CD14-positive monocyte (primary cell): ENCODE results near the gene CDH23. TPM values are rescaled to one million over a fixed set of nuclear protein-coding genes. Genes with fewer than 3 reads are reported as not detected.
A peak's percentile ranks its signal among the peaks of the same experiment; 100 is the strongest.

ENCODE experiments used
- DNase-seq, 3 donors: peaks; one replicate each; pipeline ENCODE4 v3.0.0-alpha.2; 2011 to 2022
- H2AFZ ChIP-seq: 2 replicates; pipeline ENCODE4 v1.6.0; 2012; ENCODE audit warnings: mild to moderate bottlenecking, low read depth, low read length, inconsistent platforms; ENCODE audit not compliant: insufficient read depth, poor library complexity, severe bottlenecking
- H3K27ac ChIP-seq, 2 donors: 1 replicate in 1 of 2; 2 replicates in 1 of 2; pipeline ENCODE4 v1.5.1; 2012 to 2013; ENCODE audit warnings: low read length in 2 of 2, control low read depth in 1 of 2, inconsistent platforms in 1 of 2, low read depth in 1 of 2, mild to moderate bottlenecking in 1 of 2
- H3K27me3 ChIP-seq, 2 donors: one replicate each; pipeline versions ENCODE4 v1.6.0 to v1.6.1; 2011 to 2013; ENCODE audit warnings: low read length in 2 of 2; ENCODE audit not compliant: control insufficient read depth in 2 of 2, insufficient read depth in 2 of 2
- H3K36me3 ChIP-seq, 2 donors: replicated peaks in 1 of 2; 1 replicate in 1 of 2; 2 replicates in 1 of 2; pipeline versions ENCODE4 v1.5.1 to v1.6.1; 2012 to 2013; ENCODE audit warnings: low read length in 2 of 2, control low read depth in 1 of 2, inconsistent platforms in 1 of 2, mild to moderate bottlenecking in 1 of 2; ENCODE audit not compliant: insufficient read depth in 2 of 2, control insufficient read depth in 1 of 2
- H3K4me1 ChIP-seq, 2 donors: 1 replicate in 1 of 2; 2 replicates in 1 of 2; pipeline versions ENCODE4 v1.5.1 to v1.6.1; 2012 to 2013; ENCODE audit warnings: low read length in 2 of 2, control low read depth in 1 of 2, inconsistent platforms in 1 of 2, mild to moderate bottlenecking in 1 of 2, moderate library complexity in 1 of 2; ENCODE audit not compliant: insufficient read depth in 2 of 2, control insufficient read depth in 1 of 2
- H3K4me2 ChIP-seq: replicated peaks from 2 replicates; pipeline ENCODE3; 2012; ENCODE audit warnings: low read length, moderate library complexity, mild to moderate bottlenecking; ENCODE audit not compliant: poor library complexity, severe bottlenecking; ENCODE audit errors: extremely low read depth
- H3K4me3 ChIP-seq, 3 experiments: fragments of 200-600 bp in 1 of 3; sonication (generic) in 1 of 3; replicated peaks in 1 of 3; 1 replicate in 2 of 3; 2 replicates in 1 of 3; pipeline ENCODE4 v1.5.1; 2011 to 2013; ENCODE audit warnings: low read length in 3 of 3, mild to moderate bottlenecking in 3 of 3, control low read depth in 2 of 3, low read depth in 2 of 3, inconsistent platforms in 1 of 3, moderate library complexity in 1 of 3
- H3K79me2 ChIP-seq: 2 replicates; pipeline ENCODE4 v1.6.0; 2012; ENCODE audit warnings: mild to moderate bottlenecking, control low read depth, inconsistent platforms, low read length, moderate library complexity; ENCODE audit not compliant: insufficient read depth
- H3K9ac ChIP-seq: 2 replicates; pipeline ENCODE4 v1.6.0; 2017; ENCODE audit warnings: low read length, mild to moderate bottlenecking; ENCODE audit not compliant: insufficient read depth, poor library complexity, severe bottlenecking
- H3K9me3 ChIP-seq, 2 donors: replicated peaks in 1 of 2; 1 replicate in 1 of 2; 2 replicates in 1 of 2; pipeline versions ENCODE4 v1.5.1 to v1.6.1; 2012 to 2013; ENCODE audit warnings: low read length in 2 of 2, control low read depth in 1 of 2; ENCODE audit not compliant: control insufficient read depth in 1 of 2, insufficient read depth in 1 of 2
- H4K20me1 ChIP-seq: 2 replicates; pipeline ENCODE4 v1.6.0; 2012; ENCODE audit warnings: mild to moderate bottlenecking, low read length, control low read depth, moderate library complexity; ENCODE audit not compliant: insufficient read depth
- H3K27ac Mint-ChIP-seq, 7 donors: one replicate each; pipeline ENCODE4 v1.8.0; 2020; ENCODE audit warnings: mild to moderate bottlenecking in 7 of 7, mixed read lengths in 7 of 7, moderate library complexity in 6 of 7, inconsistent platforms in 2 of 7
- H3K27me3 Mint-ChIP-seq, 3 donors: one replicate each; pipeline ENCODE4 v1.8.0; 2021 to 2022; ENCODE audit warnings: low read depth in 3 of 3, mild to moderate bottlenecking in 3 of 3, mixed read lengths in 3 of 3, moderate library complexity in 3 of 3, inconsistent platforms in 1 of 3
- H3K36me3 Mint-ChIP-seq, 2 donors: one replicate each; pipeline ENCODE4 v1.8.0; 2020; ENCODE audit warnings: mixed read lengths in 2 of 2, inconsistent platforms in 1 of 2, mild to moderate bottlenecking in 1 of 2
- H3K4me1 Mint-ChIP-seq: one replicate; pipeline ENCODE4 v1.8.0; 2020; ENCODE audit warnings: mild to moderate bottlenecking, mixed read lengths
- H3K4me3 Mint-ChIP-seq, 2 donors: one replicate each; pipeline ENCODE4 v1.8.0; 2020; ENCODE audit warnings: mild to moderate bottlenecking in 2 of 2, mixed read lengths in 2 of 2, moderate library complexity in 1 of 2
- H3K9me3 Mint-ChIP-seq, 7 donors: one replicate each; pipeline ENCODE4 v1.8.0; 2020 to 2022; ENCODE audit warnings: mixed read lengths in 7 of 7, mild to moderate bottlenecking in 6 of 7, moderate library complexity in 6 of 7, inconsistent platforms in 2 of 7
- CTCF ChIP-seq: fragments of 200-600 bp; IDR thresholded peaks from one replicate; pipeline ENCODE4 v1.8.0; 2022; ENCODE audit warnings: antibody characterized with exemption, mild to moderate bottlenecking
- WGBS: methylation state at CpG from one replicate; pipeline ENCODE4 v1.1.5; 2013; ENCODE audit warnings: missing lambda C conversion rate; ENCODE audit not compliant: insufficient coverage; 5-methylcytosine and 5-hydroxymethylcytosine counted together
- intact Hi-C, 2 donors: fragments of 100-400 bp; cut with micrococcal nuclease; formaldehyde crosslinking; loops; one replicate each; pipeline versions ENCODE4 v1.15.0 to v1.15.1; 2023
- polyA plus RNA-seq, 3 donors: library from polyadenylated mRNA; depleted of rRNA in 1 of 3; unstranded in 2 of 3; stranded (reverse) in 1 of 3; fragments of 300-500 nt in 2 of 3; fragments of >200 nt in 1 of 3; fragmentation: Illumina TruSeq in 2 of 3; gene quantifications; 1 replicate in 2 of 3; 2 replicates in 1 of 3; pipeline ENCODE4 v1.2.3, GENCODE V29; 2012 to 2021

CDH23 gene
- polyA plus RNA-seq, 3 donors = 8.2 to 36.2 (median 10.5) TPM

- Histone ChIP-seq H3K4me1 (peaks cover 8 to 10% of the 10 kb centered on the region in 2 donors), H3K9me3 (no peaks in the 10 kb centered on the region), H2AFZ (no peak overlapping the region), H4K20me1 (no peaks in the 10 kb centered on the region), H3K36me3 (no peaks in the 10 kb centered on the region), H3K79me2 (no peaks in the 10 kb centered on the region), H3K4me3 (no peak overlapping the region), H3K9ac (no peak overlapping the region), H3K27me3 (no peaks in the 10 kb centered on the region), H3K27ac (no peak overlapping the region), H3K4me2 (no peak overlapping the region)
- intact Hi-C loops = loop anchor here in 1 of 2 donors (10.0 kb wide), 1 partner anchor 220 kb away; no protein-coding TSS in a partner anchor
- H3K27ac Mint-ChIP-seq = peak overlapping the region in 3 of 7 donors; percentile 20 to 66 (median 60)
- no peaks in the 10 kb centered on the region for H3K36me3 Mint-ChIP-seq
- DNase-seq = no peak
- H3K27me3 Mint-ChIP-seq = peaks cover 2 to 4% (median 3%) of the 10 kb centered on the region in 3 donors
- no peak for TF ChIP-seq CTCF
- WGBS = 86% methylated on average over 6 of the region's 8 CpGs
- no peaks in the 10 kb centered on the region for H3K9me3 Mint-ChIP-seq
- H3K4me1 Mint-ChIP-seq = peaks cover 19% of the 10 kb centered on the region
- peak overlapping the region in 1 of 2 donors; percentile 28 for H3K4me3 Mint-ChIP-seq
These were observed 207.8 kb downstream of the CDH23 start for GRCh38 chr10:71604324-71605018.

GRCh38 chr10:71605263-71605962 is 208.7 kb downstream of the CDH23 start:
- Histone ChIP-seq H4K20me1 (no peaks in the 10 kb centered on the region), H3K9ac (no peak overlapping the region), H3K79me2 (no peaks in the 10 kb centered on the region), H3K4me3 (no peak overlapping the region), H3K4me2 (no peak overlapping the region), H3K9me3 (no peaks in the 10 kb centered on the region), H3K27ac (no peak overlapping the region), H2AFZ (no peak overlapping the region), H3K4me1 (peaks cover 5 to 7% of the 10 kb centered on the region in 2 donors), H3K36me3 (no peaks in the 10 kb centered on the region), H3K27me3 (no peaks in the 10 kb centered on the region)
- Mint-ChIP-seq H3K4me1 (peaks cover 18% of the 10 kb centered on the region), H3K36me3 (no peaks in the 10 kb centered on the region), H3K27me3 (peaks cover 2 to 4% (median 3%) of the 10 kb centered on the region in 3 donors), H3K27ac (no peak overlapping the region), H3K9me3 (no peaks in the 10 kb centered on the region), H3K4me3 (no peak overlapping the region)
- intact Hi-C loops = loop anchor here in 1 of 2 donors (10.0 kb wide), 1 partner anchor 221 kb away; no protein-coding TSS in a partner anchor
- no peak for TF ChIP-seq CTCF
- no CpG with 5 or more reads among the region's 2 CpGs for WGBS
- DNase-seq = no peak
